Ishikawa (cell line): Measurements from ENCODE around the gene C21orf91.

Experiments
- CEBPB ChIP-seq: IDR thresholded peaks from 2 replicates; pipeline ENCODE4 v1.6.1; 2012
- EP300 ChIP-seq: IDR thresholded peaks from 2 replicates; pipeline ENCODE4 v1.6.1; 2012; ENCODE audit warnings: borderline replicate concordance
- FOXM1 ChIP-seq: IDR thresholded peaks from 2 replicates; pipeline ENCODE4 v1.6.1; 2012; ENCODE audit warnings: low read depth, borderline replicate concordance
- NFIC ChIP-seq: IDR thresholded peaks from 2 replicates; pipeline ENCODE4 v1.6.1; 2012
- RAD21 ChIP-seq: IDR thresholded peaks from 2 replicates; pipeline ENCODE4 v1.6.1; 2012; ENCODE audit warnings: low read depth
- TAF1 ChIP-seq: IDR thresholded peaks from 2 replicates; pipeline ENCODE4 v1.6.1; 2012; ENCODE audit warnings: low read depth, mild to moderate bottlenecking
- YY1 ChIP-seq: IDR thresholded peaks from 2 replicates; pipeline ENCODE4 v1.6.1; 2012; ENCODE audit warnings: low read depth
- ZBTB7A ChIP-seq: IDR thresholded peaks from 2 replicates; pipeline ENCODE4 v1.6.1; 2012; ENCODE audit warnings: low read depth
- TF ChIP-seq, protein P1 (sequence below): IDR thresholded peaks from 2 replicates; pipeline ENCODE4 v1.6.1; 2012
- TF ChIP-seq, protein P2 (sequence below): IDR thresholded peaks from 2 replicates; pipeline ENCODE4 v1.6.1; 2012; ENCODE audit warnings: low read depth, mild to moderate bottlenecking
- TF ChIP-seq, protein P3 (sequence below): IDR thresholded peaks from 2 replicates; pipeline ENCODE4 v1.6.1; 2012

DNA sequence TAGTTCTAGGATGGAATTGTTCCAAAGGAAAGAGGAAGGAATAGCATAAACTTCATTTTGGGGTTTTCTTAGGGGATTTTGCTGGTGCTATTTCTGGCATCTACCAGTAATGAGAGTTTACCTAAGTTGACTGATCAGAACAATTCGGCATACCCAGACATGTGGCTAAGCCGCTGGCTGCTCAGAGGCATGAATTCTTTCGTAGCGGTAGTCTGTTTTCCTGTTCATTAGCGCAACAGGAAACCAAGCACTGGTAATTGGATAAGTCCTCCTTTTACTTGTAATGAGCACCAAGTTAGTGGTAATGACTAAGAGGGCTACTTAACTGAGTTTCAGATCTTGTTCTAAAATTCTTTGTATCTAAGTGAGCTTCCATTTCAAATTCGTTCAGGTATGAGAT lies 38.6 kb downstream of the C21orf91 start:
- TF ChIP-seq FOXM1 = no peak
- TF ChIP-seq, protein P1, sequence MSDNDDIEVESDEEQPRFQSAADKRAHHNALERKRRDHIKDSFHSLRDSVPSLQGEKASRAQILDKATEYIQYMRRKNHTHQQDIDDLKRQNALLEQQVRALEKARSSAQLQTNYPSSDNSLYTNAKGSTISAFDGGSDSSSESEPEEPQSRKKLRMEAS = no peak
- TF ChIP-seq ZBTB7A = no peak
- TF ChIP-seq TAF1 = no peak
- TF ChIP-seq, protein P2, sequence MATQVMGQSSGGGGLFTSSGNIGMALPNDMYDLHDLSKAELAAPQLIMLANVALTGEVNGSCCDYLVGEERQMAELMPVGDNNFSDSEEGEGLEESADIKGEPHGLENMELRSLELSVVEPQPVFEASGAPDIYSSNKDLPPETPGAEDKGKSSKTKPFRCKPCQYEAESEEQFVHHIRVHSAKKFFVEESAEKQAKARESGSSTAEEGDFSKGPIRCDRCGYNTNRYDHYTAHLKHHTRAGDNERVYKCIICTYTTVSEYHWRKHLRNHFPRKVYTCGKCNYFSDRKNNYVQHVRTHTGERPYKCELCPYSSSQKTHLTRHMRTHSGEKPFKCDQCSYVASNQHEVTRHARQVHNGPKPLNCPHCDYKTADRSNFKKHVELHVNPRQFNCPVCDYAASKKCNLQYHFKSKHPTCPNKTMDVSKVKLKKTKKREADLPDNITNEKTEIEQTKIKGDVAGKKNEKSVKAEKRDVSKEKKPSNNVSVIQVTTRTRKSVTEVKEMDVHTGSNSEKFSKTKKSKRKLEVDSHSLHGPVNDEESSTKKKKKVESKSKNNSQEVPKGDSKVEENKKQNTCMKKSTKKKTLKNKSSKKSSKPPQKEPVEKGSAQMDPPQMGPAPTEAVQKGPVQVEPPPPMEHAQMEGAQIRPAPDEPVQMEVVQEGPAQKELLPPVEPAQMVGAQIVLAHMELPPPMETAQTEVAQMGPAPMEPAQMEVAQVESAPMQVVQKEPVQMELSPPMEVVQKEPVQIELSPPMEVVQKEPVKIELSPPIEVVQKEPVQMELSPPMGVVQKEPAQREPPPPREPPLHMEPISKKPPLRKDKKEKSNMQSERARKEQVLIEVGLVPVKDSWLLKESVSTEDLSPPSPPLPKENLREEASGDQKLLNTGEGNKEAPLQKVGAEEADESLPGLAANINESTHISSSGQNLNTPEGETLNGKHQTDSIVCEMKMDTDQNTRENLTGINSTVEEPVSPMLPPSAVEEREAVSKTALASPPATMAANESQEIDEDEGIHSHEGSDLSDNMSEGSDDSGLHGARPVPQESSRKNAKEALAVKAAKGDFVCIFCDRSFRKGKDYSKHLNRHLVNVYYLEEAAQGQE = no peak
- TF ChIP-seq CEBPB = no peak
- TF ChIP-seq EP300 = no peak
- TF ChIP-seq NFIC = no peak
- no peak for TF ChIP-seq YY1
- TF ChIP-seq, protein P3, sequence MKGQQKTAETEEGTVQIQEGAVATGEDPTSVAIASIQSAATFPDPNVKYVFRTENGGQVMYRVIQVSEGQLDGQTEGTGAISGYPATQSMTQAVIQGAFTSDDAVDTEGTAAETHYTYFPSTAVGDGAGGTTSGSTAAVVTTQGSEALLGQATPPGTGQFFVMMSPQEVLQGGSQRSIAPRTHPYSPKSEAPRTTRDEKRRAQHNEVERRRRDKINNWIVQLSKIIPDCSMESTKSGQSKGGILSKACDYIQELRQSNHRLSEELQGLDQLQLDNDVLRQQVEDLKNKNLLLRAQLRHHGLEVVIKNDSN = no peak
- TF ChIP-seq RAD21 = no peak
